H1 (cell line): ENCODE measurements around the gene KIZ. TPM values are rescaled to one million over a fixed set of nuclear protein-coding genes. Genes with fewer than 3 reads are reported as not detected.

Experiments used
- CTCF ChIA-PET: fragments of 300-600 bp; sonication (Branson Sonifier 250); formaldehyde crosslinking; loops from one replicate; lab custom pipeline; 2021; ENCODE audit not compliant: partially characterized antibody; lab: Charles Lee
- POLR2A ChIA-PET: fragments of 300-600 bp; sonication (Branson Sonifier 250); formaldehyde crosslinking; loops from one replicate; lab custom pipeline; 2021; ENCODE audit warnings: inconsistent platforms; ENCODE audit not compliant: partially characterized antibody; lab: Charles Lee
- DNase-seq, 2 experiments: peaks; one replicate each; pipeline versions ENCODE4 v3.0.0 to v3.0.0-alpha.2; 2010 to 2022; ENCODE audit warnings: low spot score in 2 of 2, low read depth in 1 of 2, mixed read lengths in 1 of 2
- FAIRE-seq: peaks from 2 replicates; lab custom pipeline; 2011; peaks lifted over from hg19 to GRCh38; lab: Jason Lieb, UNC
- H2AFZ ChIP-seq: 2 replicates; pipeline ENCODE4 v1.8.1; 2012; ENCODE audit warnings: low read length, inconsistent platforms
- H2AK5ac ChIP-seq: 2 replicates; pipeline ENCODE4 v1.6.1; 2013; ENCODE audit warnings: low read depth, low read length
- H2BK120ac ChIP-seq: replicated peaks from 2 replicates; pipeline ENCODE3; 2013; ENCODE audit warnings: low read depth, low read length, inconsistent platforms
- H2BK12ac ChIP-seq: 2 replicates; pipeline ENCODE4 v1.6.1; 2013; ENCODE audit warnings: low read depth, low read length
- H2BK15ac ChIP-seq: 2 replicates; pipeline ENCODE4 v1.6.1; 2013; ENCODE audit warnings: low read length
- H2BK20ac ChIP-seq: 2 replicates; pipeline ENCODE4 v1.6.1; 2013; ENCODE audit warnings: low read length
- H2BK5ac ChIP-seq: 2 replicates; pipeline ENCODE4 v1.6.1; 2013; ENCODE audit warnings: low read depth, low read length
- H3K14ac ChIP-seq: 2 replicates; pipeline ENCODE4 v1.6.1; 2013; ENCODE audit warnings: inconsistent platforms; ENCODE audit not compliant: insufficient read length
- H3K18ac ChIP-seq: 2 replicates; pipeline ENCODE4 v1.6.1; 2013; ENCODE audit warnings: low read length; ENCODE audit errors: extremely low read depth
- H3K23ac ChIP-seq: 2 replicates; pipeline ENCODE4 v1.6.1; 2013; ENCODE audit warnings: inconsistent platforms; ENCODE audit not compliant: insufficient read length
- H3K23me2 ChIP-seq: 2 replicates; pipeline ENCODE4 v1.6.1; 2013; ENCODE audit warnings: low read depth, low read length
- H3K27ac ChIP-seq: 2 replicates; pipeline ENCODE4 v1.6.1; 2011; ENCODE audit warnings: low read depth, low read length, inconsistent platforms
- H3K27me3 ChIP-seq, 4 experiments: replicated peaks in 1 of 4; 1 replicate in 1 of 4; 2 replicates in 3 of 4; pipeline versions ENCODE4 v1.6.1 to v1.8.1; 2011 to 2013; ENCODE audit warnings: low read length in 3 of 4, mild to moderate bottlenecking in 3 of 4, inconsistent platforms in 2 of 4, mixed read lengths in 2 of 4, moderate library complexity in 1 of 4; ENCODE audit not compliant: control insufficient read depth in 3 of 4, insufficient read depth in 3 of 4; ENCODE audit errors: extremely low read depth in 1 of 4
- H3K36me3 ChIP-seq, 4 experiments: 2 replicates each; pipeline versions ENCODE4 v1.6.1 to v1.8.1; 2011 to 2013; ENCODE audit warnings: mild to moderate bottlenecking in 4 of 4, low read length in 3 of 4, moderate library complexity in 2 of 4, control low read depth in 1 of 4, inconsistent platforms in 1 of 4; ENCODE audit not compliant: insufficient read depth in 4 of 4, control insufficient read depth in 2 of 4
- H3K4ac ChIP-seq: replicated peaks from 2 replicates; pipeline ENCODE3; 2013; ENCODE audit warnings: low read length, low read depth, mixed read lengths, inconsistent platforms; ENCODE audit not compliant: insufficient read length
- H3K4me1 ChIP-seq, 4 experiments: replicated peaks in 1 of 4; 1 replicate in 1 of 4; 2 replicates in 3 of 4; pipeline versions ENCODE4 v1.6.1 to v1.8.1; 2011 to 2013; ENCODE audit warnings: low read length in 3 of 4, inconsistent platforms in 2 of 4, mixed read lengths in 1 of 4; ENCODE audit not compliant: insufficient read depth in 4 of 4, control insufficient read depth in 3 of 4
- H3K4me2 ChIP-seq, 2 experiments: 2 replicates each; pipeline versions ENCODE4 v1.6.1 to v1.8.1; 2011 to 2013; ENCODE audit warnings: low read depth in 2 of 2, low read length in 2 of 2, control low read depth in 1 of 2, inconsistent platforms in 1 of 2, mild to moderate bottlenecking in 1 of 2; ENCODE audit not compliant: insufficient read depth in 1 of 2
- H3K4me3 ChIP-seq, 4 experiments: fragments of 200-600, 300-600 bp in 1 of 4; sonication (generic), shearing (Covaris generic), sonication (Bioruptor Twin) in 1 of 4; 2 replicates each; pipeline versions ENCODE4 v1.5.1 to v1.8.1; 2011 to 2016; ENCODE audit warnings: low read length in 4 of 4, low read depth in 3 of 4, control low read depth in 2 of 4, inconsistent platforms in 2 of 4, mild to moderate bottlenecking in 2 of 4, mixed read lengths in 1 of 4, moderate library complexity in 1 of 4; ENCODE audit not compliant: insufficient read depth in 2 of 4; ENCODE audit errors: extremely low read depth in 1 of 4
- H3K56ac ChIP-seq: replicated peaks from 2 replicates; pipeline ENCODE3; 2013; ENCODE audit warnings: low read depth, mild to moderate bottlenecking, mixed read lengths, low read length, inconsistent platforms; ENCODE audit not compliant: insufficient read length
- H3K79me1 ChIP-seq: 2 replicates; pipeline ENCODE4 v1.6.1; 2013; ENCODE audit warnings: low read depth, low read length, control low read depth
- H3K79me2 ChIP-seq, 2 experiments: 2 replicates each; pipeline versions ENCODE4 v1.6.1 to v1.8.1; 2012 to 2013; ENCODE audit warnings: low read length in 2 of 2, mild to moderate bottlenecking in 2 of 2, inconsistent platforms in 1 of 2; ENCODE audit not compliant: insufficient read depth in 2 of 2, control insufficient read depth in 1 of 2
- H3K9ac ChIP-seq, 4 experiments: replicated peaks in 1 of 4; 1 replicate in 1 of 4; 2 replicates in 3 of 4; pipeline versions ENCODE4 v1.6.1 to v1.8.1; 2011 to 2013; ENCODE audit warnings: low read depth in 3 of 4, low read length in 3 of 4, control low read depth in 2 of 4, mild to moderate bottlenecking in 2 of 4, moderate library complexity in 2 of 4, inconsistent platforms in 1 of 4; ENCODE audit errors: extremely low read depth in 1 of 4
- H3K9me3 ChIP-seq, 2 experiments: 2 replicates each; pipeline versions ENCODE4 v1.6.1 to v1.8.1; 2012 to 2013; ENCODE audit warnings: mild to moderate bottlenecking in 2 of 2, moderate library complexity in 2 of 2, control low read depth in 1 of 2, inconsistent platforms in 1 of 2, low read depth in 1 of 2, low read length in 1 of 2, mixed read lengths in 1 of 2; ENCODE audit not compliant: insufficient read depth in 2 of 2
- H4K20me1 ChIP-seq, 2 experiments: replicated peaks in 1 of 2; 2 replicates each; pipeline versions ENCODE3 to v1.8.1; 2011 to 2013; ENCODE audit warnings: inconsistent platforms in 2 of 2, low read length in 2 of 2, mild to moderate bottlenecking in 1 of 2; ENCODE audit not compliant: insufficient read depth in 2 of 2, control insufficient read depth in 1 of 2
- H4K5ac ChIP-seq: 2 replicates; pipeline ENCODE4 v1.6.1; 2013; ENCODE audit warnings: low read length, low read depth, mixed read lengths, inconsistent platforms; ENCODE audit not compliant: insufficient read length
- H4K8ac ChIP-seq: 2 replicates; pipeline ENCODE4 v1.8.0; 2013; ENCODE audit warnings: mild to moderate bottlenecking, moderate library complexity, low read length, inconsistent platforms; ENCODE audit not compliant: insufficient read depth; ENCODE audit errors: extremely low read depth
- H4K91ac ChIP-seq: replicated peaks from 2 replicates; pipeline ENCODE3; 2013; ENCODE audit warnings: low read length, mixed read lengths, inconsistent platforms; ENCODE audit not compliant: insufficient read length
- ASH2L ChIP-seq: fragments of 200-600, 300-600 bp; sonication (generic); IDR thresholded peaks from one replicate; pipeline ENCODE4 v1.7.1; 2017; ENCODE audit warnings: low read length
- BRCA1 ChIP-seq: IDR thresholded peaks from 2 replicates; pipeline ENCODE4 v1.6.1; 2012; ENCODE audit warnings: low read depth, low read length, improper control_type of control experiment
- CHD1 ChIP-seq: IDR thresholded peaks from 2 replicates; pipeline ENCODE4 v1.6.1; 2012; ENCODE audit warnings: low read depth, low read length, improper control_type of control experiment
- CHD2 ChIP-seq: IDR thresholded peaks from 2 replicates; pipeline ENCODE4 v1.6.1; 2012; ENCODE audit warnings: low read length, improper control_type of control experiment
- HDAC2 ChIP-seq, 2 experiments: fragments of 300-600 bp in 1 of 2; sonication (generic) in 1 of 2; IDR thresholded peaks; 2 replicates each; pipeline ENCODE4 v1.6.1; 2011 to 2012; ENCODE audit warnings: low read depth in 2 of 2, low read length in 2 of 2, mild to moderate bottlenecking in 2 of 2, moderate library complexity in 2 of 2, borderline replicate concordance in 1 of 2, inconsistent platforms in 1 of 2
- HDAC6 ChIP-seq: IDR thresholded peaks from one replicate; pipeline ENCODE4 v1.7.1; 2012; ENCODE audit warnings: low read depth, mild to moderate bottlenecking, inconsistent platforms, low read length, moderate library complexity
- KDM1A ChIP-seq: fragments of 200-600, 300-600 bp; sonication (generic); IDR thresholded peaks from 2 replicates; pipeline ENCODE4 v1.7.1; 2016; ENCODE audit warnings: mild to moderate bottlenecking, low read length, borderline replicate concordance
- PHF8 ChIP-seq: fragments of 200-600 bp; sonication (generic); conservative IDR thresholded peaks from 2 replicates; pipeline ENCODE4 v1.7.1; 2012; ENCODE audit warnings: low read depth, mild to moderate bottlenecking, inconsistent platforms, low read length, moderate library complexity
- RAD21 ChIP-seq, 2 experiments: IDR thresholded peaks in 1 of 2; conservative IDR thresholded peaks in 1 of 2; 2 replicates each; pipeline ENCODE4 v1.6.1; 2011; ENCODE audit warnings: low read depth in 2 of 2, low read length in 2 of 2, improper control_type of control experiment in 1 of 2, inconsistent platforms in 1 of 2, mild to moderate bottlenecking in 1 of 2, moderate library complexity in 1 of 2
- RBBP5 ChIP-seq: IDR thresholded peaks from 2 replicates; pipeline ENCODE4 v1.7.1; 2012; ENCODE audit warnings: low read depth, mild to moderate bottlenecking, inconsistent platforms, low read length, moderate library complexity, borderline replicate concordance
- SAP30 ChIP-seq: fragments of 300-600 bp; sonication (generic); IDR thresholded peaks from 2 replicates; pipeline ENCODE4 v1.7.1; 2012; ENCODE audit warnings: low read length, moderate library complexity, mild to moderate bottlenecking, inconsistent platforms; ENCODE audit not compliant: insufficient read depth, insufficient replicate concordance
- TEAD4 ChIP-seq: IDR thresholded peaks from 2 replicates; pipeline ENCODE4 v1.6.1; 2012; ENCODE audit warnings: low read depth, low read length, inconsistent platforms, mixed read lengths
- WGBS, 2 experiments: shearing (Covaris generic) in 1 of 2; methylation state at CpG; one replicate each; pipeline versions ENCODE4 v1.1.6 to v1.1.7; 2013 to 2015; ENCODE audit warnings: low lambda C conversion rate in 2 of 2, mixed read lengths in 2 of 2, inconsistent platforms in 1 of 2, low coverage in 1 of 2, missing lambda C conversion rate in 1 of 2; ENCODE audit not compliant: insufficient replicate concordance in 2 of 2, insufficient coverage in 1 of 2, insufficient read length in 1 of 2; ENCODE audit errors: extremely low coverage in 1 of 2, missing lambda C conversion rate in 1 of 2; 5-methylcytosine and 5-hydroxymethylcytosine counted together
- polyA plus RNA-seq, 7 experiments: library from polyadenylated mRNA; depleted of rRNA in 3 of 7; stranded (reverse) in 5 of 7; unstranded in 2 of 7; fragments of >200 nt in 5 of 7; fragments of 200-250 nt in 2 of 7; gene quantifications; 1 replicate in 5 of 7; 2 replicates in 1 of 7; 4 replicates in 1 of 7; pipeline versions ENCODE4 v1.2.1 to v1.2.3, GENCODE V29; 2011 to 2013; ENCODE audit warnings: missing spikeins in 2 of 7, mixed read lengths in 2 of 7
- total RNA-seq: library from RNA; stranded (reverse); fragmentation: NEBNext Ultra II Directional; extraction: Animal tissue kit (Norgen Biotek cat#: 25700); gene quantifications from 2 replicates; pipeline ENCODE4 v1.2.1, GENCODE V29; 2021
- TF ChIP-seq, protein P1 (sequence below): IDR thresholded peaks from 2 replicates; pipeline ENCODE4 v1.6.1; 2012; ENCODE audit warnings: inconsistent platforms

The KIZ gene
- total and polyA plus RNA-seq, 2 of the 8 experiments (the other 6 are each of a cell fraction or from before 2014, with no cell fraction given): 13.0 to 51.7 TPM

DNA sequence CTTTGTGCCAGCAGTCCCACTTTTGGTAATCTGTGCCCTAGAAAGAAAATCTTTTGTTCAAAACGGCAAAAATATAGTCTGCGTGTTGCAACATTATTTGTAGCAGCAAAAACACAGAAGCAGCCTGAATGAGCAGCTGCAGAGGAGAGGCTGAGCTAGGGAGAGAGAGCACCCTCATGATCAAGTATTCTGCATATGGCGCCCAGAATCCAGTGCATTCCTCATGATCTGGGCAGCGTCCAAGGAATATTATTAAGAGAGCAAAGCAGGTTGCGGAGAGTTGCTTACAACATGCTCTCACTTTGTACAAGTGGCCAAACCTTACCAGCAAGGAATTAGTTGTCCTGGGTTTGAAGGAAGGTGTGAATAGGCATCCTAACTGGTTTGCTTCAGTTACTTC is 25.9 kb downstream of the KIZ start:
- no peaks in the 10 kb centered on the region for H3K79me2 ChIP-seq
- no peak overlapping the region for H2BK20ac ChIP-seq
- no peak for DNase-seq
- no peak overlapping the region for H3K56ac ChIP-seq
- H3K79me1 ChIP-seq: no peaks in the 10 kb centered on the region
- H3K4ac ChIP-seq: no peak overlapping the region
- CTCF ChIA-PET: no interaction called here
- no peak overlapping the region for H2BK15ac ChIP-seq
- H3K27me3 ChIP-seq: peaks cover 0 to 1% (median 0%) of the 10 kb centered on the region in 4 experiments; a peak in 1 of 7 replicates
- H2AK5ac ChIP-seq: no peak overlapping the region
- H3K23ac ChIP-seq: no peak overlapping the region
- H2BK120ac ChIP-seq: no peak overlapping the region
- H3K14ac ChIP-seq: no peak overlapping the region
- no peak overlapping the region for H3K18ac ChIP-seq
- H3K4me1 ChIP-seq: peaks cover 0 to 3% (median 0%) of the 10 kb centered on the region in 4 experiments; a peak in 1 of 7 replicates
- no peak overlapping the region for H3K27ac ChIP-seq
- FAIRE-seq: no peak
- H3K9me3 ChIP-seq: no peaks in the 10 kb centered on the region
- H4K20me1 ChIP-seq: no peaks in the 10 kb centered on the region
- H4K91ac ChIP-seq: no peak overlapping the region
- no peak overlapping the region for H3K4me3 ChIP-seq
- no peak overlapping the region for H2AFZ ChIP-seq
- H2BK12ac ChIP-seq: no peak overlapping the region
- no peak overlapping the region for H3K4me2 ChIP-seq
- no peak overlapping the region for H4K8ac ChIP-seq
- POLR2A ChIA-PET: interaction anchor here (1.2 kb wide), 1 partner anchor 50 kb away, joined by 3 read pairs; no protein-coding TSS in a partner anchor
- WGBS, 2 experiments: 89% methylated on average over 5 of the region's 5 CpGs; no CpG with 5 or more reads in 1 of the 2 experiments
- H4K5ac ChIP-seq: no peak overlapping the region
- H3K23me2 ChIP-seq: no peaks in the 10 kb centered on the region; the same call in 1 of the 2 replicates
- peaks cover 0 to 5% (median 0%) of the 10 kb centered on the region in 4 experiments; a peak in 1 of 8 replicates for H3K36me3 ChIP-seq
- H2BK5ac ChIP-seq: no peak overlapping the region
- no peak overlapping the region for H3K9ac ChIP-seq
- TF ChIP-seq TEAD4 (no peak), HDAC6 (no peak), ASH2L (no peak), CHD2 (no peak), HDAC2 (IDR thresholded peaks at IDR 0.05; ENCODE audit: borderline replicate concordance in 1 of 2, low read depth in 2 of 2, low read length in 2 of 2) (no peak), CHD1 (no peak), BRCA1 (no peak), RBBP5 (no peak), RAD21 (IDR thresholded peaks at IDR 0.05 in 1 of 2, conservative IDR thresholded peaks at IDR 0.05 in 1 of 2; ENCODE audit: low read depth in 2 of 2, low read length in 2 of 2) (no peak), SAP30 (no peak), PHF8 (no peak), KDM1A (no peak)
- TF ChIP-seq, protein P1, sequence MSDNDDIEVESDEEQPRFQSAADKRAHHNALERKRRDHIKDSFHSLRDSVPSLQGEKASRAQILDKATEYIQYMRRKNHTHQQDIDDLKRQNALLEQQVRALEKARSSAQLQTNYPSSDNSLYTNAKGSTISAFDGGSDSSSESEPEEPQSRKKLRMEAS: no peak
